Fibroblast of lung (primary cell): ENCODE results near the gene MPZL2. TPM values are rescaled to one million over a fixed set of nuclear protein-coding genes. Genes with fewer than 3 reads are reported as not detected.

Experiments
- DNase-seq, 2 donors: peaks; one replicate each; pipeline versions ENCODE4 v3.0.0 to v3.0.0-alpha.2; 2010; ENCODE audit warnings: low read depth in 2 of 2
- H2AFZ ChIP-seq: 2 replicates; pipeline ENCODE4 v1.5.1; 2012; ENCODE audit warnings: low read length, control low read depth, inconsistent platforms
- H3K27ac ChIP-seq: 2 replicates; pipeline ENCODE4 v1.5.1; 2011; ENCODE audit warnings: low read length, control low read depth; ENCODE audit not compliant: insufficient read depth
- H3K27me3 ChIP-seq: 2 replicates; pipeline ENCODE4 v1.5.1; 2011; ENCODE audit warnings: mild to moderate bottlenecking, low read length; ENCODE audit not compliant: control insufficient read depth, insufficient read depth
- H3K36me3 ChIP-seq: 2 replicates; pipeline ENCODE4 v1.5.1; 2011; ENCODE audit warnings: low read length; ENCODE audit not compliant: control insufficient read depth, insufficient read depth
- H3K4me1 ChIP-seq: 2 replicates; pipeline ENCODE4 v1.5.1; 2011; ENCODE audit warnings: low read length; ENCODE audit not compliant: control insufficient read depth, insufficient read depth; ENCODE audit errors: extremely low read depth
- H3K4me2 ChIP-seq: 2 replicates; pipeline ENCODE4 v1.5.1; 2011; ENCODE audit warnings: low read length, control low read depth; ENCODE audit not compliant: insufficient read depth; ENCODE audit errors: extremely low read depth
- H3K4me3 ChIP-seq, 4 experiments: fragments of 200-600 bp in 1 of 4; sonication (generic) in 1 of 4; replicated peaks in 1 of 4; 2 replicates each; pipeline ENCODE4 v1.5.1; 2011 to 2016; ENCODE audit warnings: low read length in 4 of 4, low read depth in 3 of 4, mild to moderate bottlenecking in 3 of 4, control low read depth in 2 of 4, inconsistent platforms in 1 of 4, mixed read lengths in 1 of 4; ENCODE audit not compliant: insufficient read depth in 1 of 4; ENCODE audit errors: control extremely low read depth in 1 of 4
- H3K79me2 ChIP-seq: 2 replicates; pipeline ENCODE4 v1.5.1; 2012; ENCODE audit warnings: mild to moderate bottlenecking, low read length, inconsistent platforms; ENCODE audit not compliant: control insufficient read depth, insufficient read depth
- H3K9ac ChIP-seq: 2 replicates; pipeline ENCODE4 v1.5.1; 2011; ENCODE audit warnings: mild to moderate bottlenecking, low read length, control low read depth; ENCODE audit not compliant: insufficient read depth
- H3K9me3 ChIP-seq: 2 replicates; pipeline ENCODE4 v1.5.1; 2012; ENCODE audit warnings: low read depth, low read length; ENCODE audit not compliant: control insufficient read depth, insufficient read depth
- H4K20me1 ChIP-seq: 2 replicates; pipeline ENCODE4 v1.5.1; 2011; ENCODE audit warnings: low read length; ENCODE audit not compliant: control insufficient read depth, insufficient read depth; ENCODE audit errors: extremely low read depth
- EZH2 ChIP-seq: IDR thresholded peaks from 2 replicates; pipeline ENCODE4 v1.5.1; 2012; ENCODE audit warnings: low read length, control low read depth, mild to moderate bottlenecking; ENCODE audit errors: missing control alignments
- polyA plus RNA-seq, 2 donors: library from polyadenylated mRNA; depleted of rRNA in 1 of 2; stranded (reverse) in 1 of 2; unstranded in 1 of 2; fragments of >200 nt; gene quantifications; 2 replicates each; pipeline ENCODE4 v1.2.1, GENCODE V29; 2011 to 2012; ENCODE audit warnings: missing spikeins in 1 of 2
- total RNA-seq: library from RNA; depleted of rRNA; stranded (reverse); fragments of >200 nt; gene quantifications from 2 replicates; pipeline ENCODE4 v1.2.1, GENCODE V29; 2014
- TF ChIP-seq, protein P1 (sequence below), 2 donors: IDR thresholded peaks in 1 of 2; conservative IDR thresholded peaks in 1 of 2; 1 replicate in 1 of 2; 2 replicates in 1 of 2; pipeline ENCODE4 v1.5.1; 2011 to 2012; ENCODE audit warnings: low read length in 2 of 2, control low read depth in 1 of 2, inconsistent platforms in 1 of 2, low read depth in 1 of 2, mild to moderate bottlenecking in 1 of 2

Gene MPZL2
- total and polyA plus RNA-seq, 2 donors (not counting 1 experiment from before 2014, with no cell fraction given), result not detected

DNA sequence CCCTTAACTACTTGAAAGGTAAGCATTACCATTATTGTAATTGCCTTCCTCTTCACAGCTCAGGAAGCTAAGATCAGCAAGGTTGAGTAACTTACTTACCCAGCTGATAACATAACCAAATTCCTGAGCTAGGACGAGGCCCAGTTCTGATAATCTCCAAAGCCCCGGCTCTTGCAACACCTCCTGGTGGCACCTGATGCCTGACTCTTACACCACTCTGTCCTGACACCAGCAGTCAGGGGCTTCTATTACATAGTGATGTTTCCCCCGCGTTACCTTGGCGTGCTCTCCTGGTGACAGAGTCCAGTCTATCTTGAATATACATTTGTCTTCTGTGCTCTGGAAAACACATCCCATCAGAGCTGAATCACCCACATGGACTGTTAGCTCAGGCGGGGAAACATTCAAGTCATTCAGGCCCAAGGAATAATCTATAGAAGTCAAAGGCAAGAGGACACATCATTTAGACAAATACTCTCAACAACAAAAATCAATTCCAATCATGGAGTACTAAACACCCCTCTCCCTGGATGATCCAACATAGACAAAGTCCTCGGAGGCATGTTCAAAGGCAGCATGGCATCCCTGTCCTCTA, 51.9 kb downstream of the MPZL2 start:
- Histone ChIP-seq H3K9ac (no peak overlapping the region), H3K27ac (no peak overlapping the region), H3K4me1 (no peaks in the 10 kb centered on the region), H4K20me1 (no peaks in the 10 kb centered on the region), H3K79me2 (no peaks in the 10 kb centered on the region), H2AFZ (no peak overlapping the region), H3K4me2 (no peak overlapping the region), H3K27me3 (peaks cover 9% of the 10 kb centered on the region), H3K9me3 (no peaks in the 10 kb centered on the region), H3K4me3 (no peak overlapping the region), H3K36me3 (no peaks in the 10 kb centered on the region)
- no peak for DNase-seq
- TF ChIP-seq, protein P1, sequence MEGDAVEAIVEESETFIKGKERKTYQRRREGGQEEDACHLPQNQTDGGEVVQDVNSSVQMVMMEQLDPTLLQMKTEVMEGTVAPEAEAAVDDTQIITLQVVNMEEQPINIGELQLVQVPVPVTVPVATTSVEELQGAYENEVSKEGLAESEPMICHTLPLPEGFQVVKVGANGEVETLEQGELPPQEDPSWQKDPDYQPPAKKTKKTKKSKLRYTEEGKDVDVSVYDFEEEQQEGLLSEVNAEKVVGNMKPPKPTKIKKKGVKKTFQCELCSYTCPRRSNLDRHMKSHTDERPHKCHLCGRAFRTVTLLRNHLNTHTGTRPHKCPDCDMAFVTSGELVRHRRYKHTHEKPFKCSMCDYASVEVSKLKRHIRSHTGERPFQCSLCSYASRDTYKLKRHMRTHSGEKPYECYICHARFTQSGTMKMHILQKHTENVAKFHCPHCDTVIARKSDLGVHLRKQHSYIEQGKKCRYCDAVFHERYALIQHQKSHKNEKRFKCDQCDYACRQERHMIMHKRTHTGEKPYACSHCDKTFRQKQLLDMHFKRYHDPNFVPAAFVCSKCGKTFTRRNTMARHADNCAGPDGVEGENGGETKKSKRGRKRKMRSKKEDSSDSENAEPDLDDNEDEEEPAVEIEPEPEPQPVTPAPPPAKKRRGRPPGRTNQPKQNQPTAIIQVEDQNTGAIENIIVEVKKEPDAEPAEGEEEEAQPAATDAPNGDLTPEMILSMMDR (conservative IDR thresholded peaks at IDR 0.05 in 1 of 2, IDR thresholded peaks at IDR 0.05 in 1 of 2; ENCODE audit: low read depth in 1 of 2, low read length in 2 of 2), result no peak
- TF ChIP-seq EZH2, result no peak

DNA sequence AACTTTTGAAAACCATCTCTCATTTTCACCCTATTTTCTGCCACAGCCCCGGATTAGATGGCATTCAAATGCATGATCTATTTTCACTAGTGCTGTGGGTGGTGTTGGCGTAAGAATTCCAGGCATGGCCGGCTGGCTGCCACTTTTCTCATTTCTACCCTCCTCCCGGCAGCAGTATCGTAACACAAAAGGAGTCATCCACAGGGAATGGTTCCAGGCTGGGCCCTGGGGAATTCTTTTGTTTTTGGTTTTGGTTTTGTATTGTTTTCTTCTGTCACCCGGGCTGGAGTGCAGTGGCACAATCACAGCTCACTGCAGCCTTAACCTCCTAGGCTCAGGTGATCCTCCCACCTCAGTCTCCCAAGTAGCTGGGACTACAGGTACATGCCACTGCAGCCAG, 53.1 kb downstream of the MPZL2 start:
- Histone ChIP-seq H3K9me3 (no peaks in the 10 kb centered on the region), H3K36me3 (no peaks in the 10 kb centered on the region), H3K79me2 (no peaks in the 10 kb centered on the region), H3K4me3 (no peak overlapping the region), H3K9ac (no peak overlapping the region), H3K4me1 (no peaks in the 10 kb centered on the region), H3K27ac (no peak overlapping the region), H4K20me1 (no peaks in the 10 kb centered on the region), H3K4me2 (no peak overlapping the region), H3K27me3 (peaks cover 5% of the 10 kb centered on the region), H2AFZ (no peak overlapping the region)
- peak in 1 of 2 donors; percentile 46 for DNase-seq
- no peak for TF ChIP-seq EZH2
- TF ChIP-seq, protein P1 (conservative IDR thresholded peaks at IDR 0.05 in 1 of 2, IDR thresholded peaks at IDR 0.05 in 1 of 2; ENCODE audit: low read depth in 1 of 2, low read length in 2 of 2), result no peak

DNA sequence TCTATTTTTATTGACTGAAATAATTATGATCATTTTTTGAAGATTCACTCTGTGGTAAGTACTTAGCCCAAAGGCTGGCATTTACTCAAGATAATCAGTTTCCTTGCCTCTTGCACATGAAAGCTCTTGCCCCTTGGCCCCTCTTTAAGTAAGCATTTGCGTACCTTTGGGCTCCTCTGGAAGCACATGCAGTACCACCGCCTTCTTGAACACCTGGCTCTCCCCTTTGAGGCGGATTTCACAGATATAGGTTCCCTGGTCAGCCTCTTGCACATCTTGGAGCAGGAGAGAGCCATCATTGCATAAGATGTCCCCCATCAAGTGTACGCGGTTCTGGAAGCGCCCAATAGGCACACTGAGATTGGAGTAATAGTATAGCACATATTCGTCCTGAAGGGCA, 53.8 kb downstream of the MPZL2 start:
- Histone ChIP-seq H4K20me1 (no peaks in the 10 kb centered on the region), H3K9ac (no peak overlapping the region), H3K36me3 (no peaks in the 10 kb centered on the region), H3K27ac (no peak overlapping the region), H3K79me2 (no peaks in the 10 kb centered on the region), H3K4me1 (no peaks in the 10 kb centered on the region), H3K27me3 (peaks cover 5% of the 10 kb centered on the region), H3K4me2 (no peak overlapping the region), H3K9me3 (no peaks in the 10 kb centered on the region), H2AFZ (no peak overlapping the region), H3K4me3 (no peak overlapping the region)
- no peak for DNase-seq
- no peak for TF ChIP-seq EZH2
- TF ChIP-seq, protein P1 (conservative IDR thresholded peaks at IDR 0.05 in 1 of 2, IDR thresholded peaks at IDR 0.05 in 1 of 2; ENCODE audit: low read depth in 1 of 2, low read length in 2 of 2), result no peak
